Pancreas (tissue), 10 donors: Measurements from ENCODE around the gene NDUFB1. TPM values are rescaled to one million over a fixed set of nuclear protein-coding genes. Genes with fewer than 3 reads are reported as not detected.

Experiments used
- ATAC-seq, 4 donors: fragments of 200-7000 bp; cut with Tn5 transposase; one replicate each; pipeline versions ENCODE4 v1.8.0 to v1.9.1; 2020; ENCODE audit warnings: mild to moderate bottlenecking in 4 of 4, moderate library complexity in 4 of 4
- DNase-seq, 6 donors: peaks; one replicate each; pipeline ENCODE4 v3.0.0-alpha.2; 2020
- FAIRE-seq: peaks from 2 replicates; lab custom pipeline; 2012; peaks lifted over from hg19 to GRCh38; lab: Jason Lieb, UNC
- H3K27ac ChIP-seq, 4 donors: fragments of 200-600 bp; sonication (generic); 1 replicate in 3 of 4; 2 replicates in 1 of 4; pipeline versions ENCODE4 v1.5.0 to v1.8.0; 2020
- H3K27me3 ChIP-seq, 4 donors: fragments of 200-600 bp; one replicate each; pipeline ENCODE4 v1.8.0; 2021
- H3K36me3 ChIP-seq, 3 donors: fragments of 200-600 bp; sonication (generic) in 1 of 3; one replicate each; pipeline versions ENCODE4 v1.5.0 to v1.8.0; 2020 to 2021
- H3K4me1 ChIP-seq, 3 donors: fragments of 200-600 bp; one replicate each; pipeline ENCODE4 v1.8.0; 2021
- H3K4me3 ChIP-seq, 4 donors: fragments of 200-600 bp; sonication (generic) in 2 of 4; one replicate each; pipeline versions ENCODE4 v1.5.0 to v1.8.0; 2020 to 2021
- H3K9me3 ChIP-seq, 4 donors: fragments of 200-600 bp; one replicate each; pipeline ENCODE4 v1.8.0; 2021
- CTCF ChIP-seq, 4 donors: fragments of 200-600 bp; sonication (generic) in 3 of 4; IDR thresholded peaks; one replicate each; pipeline versions ENCODE4 v1.5.0 to v1.8.0; 2021; ENCODE audit warnings: antibody characterized with exemption in 4 of 4
- WGBS, 2 donors: extraction: QIAGEN DNeasy Blood & Tissue Kit; methylation state at CpG; one replicate each; pipeline ENCODE4 v1.1.7; 2013; 5-methylcytosine and 5-hydroxymethylcytosine counted together
- intact Hi-C, 3 donors: fragments of 100-400 bp; cut with DNase I; formaldehyde crosslinking; loops; one replicate each; pipeline versions ENCODE4 v1.11.1 to v1.14.2; 2022
- polyA plus RNA-seq, 2 donors: library from polyadenylated mRNA; stranded (reverse); fragments of 200-250 nt; gene quantifications; one replicate each; pipeline ENCODE4 v1.2.3, GENCODE V29; 2013
- total RNA-seq, 6 donors: library from RNA; stranded (reverse); fragmentation: NEBNext Ultra II Directional in 4 of 6; extraction: Animal tissue kit (Norgen Biotek cat#: 25700) in 4 of 6; gene quantifications; one replicate each; pipeline versions ENCODE4 v1.2.1 to v1.2.4, GENCODE V29; 2021 to 2023
- donor health status: healthy with polysubstance abuse.
- donor health status: DM: no; HTN: no; CAD: no; lungs with moderate emphysema.
- donor health status: DM: no; HTN: no; CAD: no.
- donor health status: control.
- donor health status: control.
- donor health status: Bipolar disorder and iron deficiency.
- donor health status: DM: yes; HTN: yes; CAD: no.
- donor health status: DM: no; HTN: no; CAD: no.
- donor health status: DM: no; HTN: no; CAD: no.
- donor health status: DM: yes; HTN: yes; CAD: no.

Gene NDUFB1
- total and polyA plus RNA-seq, 8 donors: 26.1 to 447 (median 48.6) TPM

GRCh38 chr14:92109490-92109889 is 12.0 kb downstream of the NDUFB1 start:
- no peak for ATAC-seq
- Histone ChIP-seq H3K27me3 (no peaks in the 10 kb centered on the region), H3K9me3 (no peaks in the 10 kb centered on the region), H3K4me3 (no peak overlapping the region), H3K4me1 (peaks cover 0 to 6% (median 6%) of the 10 kb centered on the region in 3 donors), H3K27ac (no peak overlapping the region), H3K36me3 (no peaks in the 10 kb centered on the region)
- intact Hi-C loops: no loop called here
- DNase-seq: no peak
- FAIRE-seq: no peak
- TF ChIP-seq CTCF (IDR thresholded peaks at IDR 0.05): no peak
- 71 to 76% methylated on average over 5 of the region's 5 CpGs for WGBS, 2 donors

DNA sequence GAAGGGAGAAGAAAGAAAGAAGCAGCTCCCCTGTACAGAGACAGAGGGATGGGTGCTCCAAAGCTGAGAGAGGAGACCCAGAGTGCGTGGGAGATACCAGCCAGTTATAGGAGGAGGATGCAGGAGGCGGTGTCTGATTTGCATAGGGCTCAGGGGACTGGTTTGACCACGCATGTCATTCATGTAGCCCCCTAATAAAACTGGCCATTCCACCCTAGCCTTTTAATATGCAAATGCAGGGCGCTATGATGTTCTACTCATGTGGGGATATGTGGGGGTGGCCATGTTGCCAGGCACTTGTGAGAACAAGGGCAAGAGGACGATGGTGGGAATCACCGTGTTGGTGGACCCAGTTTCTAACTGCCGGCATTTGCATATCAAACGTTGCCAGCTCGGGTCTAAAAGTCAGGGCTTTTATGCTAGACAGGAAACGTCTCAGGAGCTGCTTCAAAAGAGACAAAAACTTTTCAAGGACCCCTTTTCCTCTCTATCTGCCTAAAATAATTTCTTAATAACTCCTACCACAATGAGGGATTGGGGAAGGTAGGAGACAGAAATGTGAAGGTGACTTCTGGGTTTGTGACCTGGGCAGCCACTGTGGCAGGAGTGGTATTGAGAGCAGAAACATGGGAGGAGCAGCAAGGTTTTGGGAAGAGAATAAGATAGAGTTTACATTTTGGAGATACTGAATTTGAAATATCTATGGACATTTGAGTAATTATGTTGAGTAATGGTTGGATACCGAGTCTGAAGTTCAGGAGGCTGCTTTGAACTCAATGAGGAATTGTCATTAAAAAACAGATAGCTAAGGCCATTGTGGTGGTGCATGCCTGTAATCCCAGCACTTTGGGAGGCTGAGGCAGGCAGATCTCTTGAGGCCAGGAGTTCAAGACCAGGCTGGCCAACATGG is 12.9 kb downstream of the NDUFB1 start:
- no peak for ATAC-seq

DNA sequence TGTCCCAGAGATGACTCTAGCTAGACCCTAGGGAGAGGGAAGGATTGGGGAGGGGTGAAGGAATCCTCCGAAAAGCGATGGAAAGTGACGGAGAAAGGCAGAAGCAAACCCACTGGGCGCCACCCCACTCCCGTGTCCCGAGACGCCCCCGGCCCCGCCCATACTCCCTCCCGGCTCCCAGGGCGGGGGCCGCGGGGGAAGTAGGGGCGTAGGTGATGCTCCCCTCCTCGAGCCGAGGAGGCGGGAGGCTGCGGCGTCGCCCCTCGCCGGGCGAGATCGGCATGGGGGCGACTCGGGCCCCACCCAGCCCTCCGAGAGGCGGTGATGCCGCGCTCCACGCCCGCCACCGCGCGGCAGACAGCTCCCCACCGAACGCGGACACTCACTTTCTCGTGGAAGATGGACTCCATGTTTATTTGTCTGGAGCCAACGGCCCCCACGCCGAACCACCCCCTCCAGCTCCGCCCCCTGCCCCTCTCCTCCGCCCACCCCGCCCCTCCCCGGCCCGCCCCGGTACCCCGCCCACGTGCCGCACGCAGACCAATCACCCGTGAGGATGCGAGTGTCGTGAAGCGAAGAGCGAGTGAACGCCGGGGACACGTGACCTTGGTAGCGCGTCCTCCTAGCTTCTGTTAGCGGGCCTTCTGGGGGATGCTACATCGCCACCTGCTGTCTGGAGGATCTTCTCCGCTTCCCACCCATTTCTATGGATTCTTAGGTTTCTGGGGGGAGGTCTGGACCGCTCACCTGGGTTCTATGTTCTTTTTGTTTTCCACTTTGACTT is 15.2 kb downstream of the NDUFB1 start, which contains the start of gene ATXN3:
ATXN3 (minus strand) TSS at position 440 of the 784 bp plus-strand sequence; CDS start at position 410, 30 bp downstream.
- DNase-seq (peak; percentile 93 to 98 (median 96)), ATAC-seq (peak; percentile 93 to 97 (median 96)), FAIRE-seq (no peak)
- peaks cover 0 to 6% (median 6%) of the 10 kb centered on the region in 3 donors for H3K4me1 ChIP-seq
- no peaks in the 10 kb centered on the region for H3K9me3 ChIP-seq
- peak; percentile 23 to 52 (median 48) for TF ChIP-seq CTCF (IDR thresholded peaks at IDR 0.05)
- intact Hi-C loops: no loop called here
- no peaks in the 10 kb centered on the region for H3K36me3 ChIP-seq
- WGBS, 2 donors: 1% methylated on average over 42 to 66 of the region's 66 CpGs
- H3K4me3 ChIP-seq: peak within 1 kb of the TSS; percentile 65 to 99 (median 96)
- no peaks in the 10 kb centered on the region for H3K27me3 ChIP-seq
- peak within 1 kb of the TSS; percentile 59 to 91 (median 75) for H3K27ac ChIP-seq

More for the DNA sequence above, 12.9 kb downstream of the NDUFB1 start:
- Histone ChIP-seq H3K27me3 (no peaks in the 10 kb centered on the region), H3K36me3 (no peaks in the 10 kb centered on the region), H3K9me3 (no peaks in the 10 kb centered on the region), H3K4me1 (peaks cover 0 to 6% (median 6%) of the 10 kb centered on the region in 3 donors), H3K4me3 (no peak overlapping the region), H3K27ac (no peak overlapping the region)
- FAIRE-seq (no peak), DNase-seq (no peak)
- TF ChIP-seq CTCF (IDR thresholded peaks at IDR 0.05): no peak
- 20 to 21% methylated on average over 11 of the region's 11 CpGs for WGBS, 2 donors
- intact Hi-C loops: no loop called here

- intact Hi-C loops: no loop called here
- peak; percentile 14 to 37 (median 18) for ATAC-seq
- Histone ChIP-seq H3K4me1 (peaks cover 0 to 6% (median 6%) of the 10 kb centered on the region in 3 donors), H3K27ac (peak overlapping the region; percentile 59 to 91 (median 75)), H3K9me3 (no peaks in the 10 kb centered on the region), H3K4me3 (peak overlapping the region; percentile 65 to 99 (median 96)), H3K36me3 (no peaks in the 10 kb centered on the region), H3K27me3 (no peaks in the 10 kb centered on the region)
- TF ChIP-seq CTCF (IDR thresholded peaks at IDR 0.05): no peak
- no peak for FAIRE-seq
- 0 to 1% methylated on average over 10 of the region's 10 CpGs for WGBS, 2 donors
- peak in 5 of 6 donors; percentile 27 to 64 (median 33) for DNase-seq
These were observed 15.7 kb downstream of the NDUFB1 start for GRCh38 chr14:92105893-92106142.
